Kidney tubule cell (primary cell): ENCODE data around the gene PRKAB1.

Source experiments
- DNase-seq: peaks from one replicate; pipeline ENCODE4 v3.0.0-alpha.2; 2018; ENCODE audit warnings: low spot score

Gene PRKAB1

GRCh38 chr12:119712721-119713120 is 44.8 kb downstream of the PRKAB1 start:
- DNase-seq, result no peak

DNA sequence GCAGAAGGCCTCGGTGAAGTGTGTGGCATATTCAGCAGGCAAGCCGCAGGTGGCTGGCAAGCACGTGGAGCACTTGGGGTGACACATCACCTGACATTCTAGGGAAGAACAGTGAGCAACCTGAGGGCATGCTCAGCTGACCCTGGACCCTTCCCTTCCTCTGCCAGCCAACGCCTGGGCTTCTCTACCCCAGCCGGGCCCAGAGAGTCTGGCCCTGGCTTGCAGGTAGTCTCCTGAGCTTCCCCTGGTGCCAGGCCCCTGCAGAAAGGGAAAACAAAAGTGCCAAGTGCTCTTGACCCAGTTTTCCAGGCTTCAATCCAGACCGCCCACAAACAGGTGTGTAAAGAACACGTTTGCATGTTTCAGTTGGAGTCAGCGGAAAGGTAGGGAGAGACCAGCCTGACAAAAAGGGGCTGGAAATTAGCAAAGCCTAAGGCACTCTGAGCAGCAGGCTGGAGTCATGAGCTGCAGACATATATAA is 45.7 kb downstream of the PRKAB1 start:
- peak; percentile 33 for DNase-seq

GRCh38 chr12:119714614-119715267 is 46.8 kb downstream of the PRKAB1 start:
- DNase-seq, result no peak

GRCh38 chr12:119715268-119715620 is 47.3 kb downstream of the PRKAB1 start:
- peak; percentile 73 for DNase-seq

DNA sequence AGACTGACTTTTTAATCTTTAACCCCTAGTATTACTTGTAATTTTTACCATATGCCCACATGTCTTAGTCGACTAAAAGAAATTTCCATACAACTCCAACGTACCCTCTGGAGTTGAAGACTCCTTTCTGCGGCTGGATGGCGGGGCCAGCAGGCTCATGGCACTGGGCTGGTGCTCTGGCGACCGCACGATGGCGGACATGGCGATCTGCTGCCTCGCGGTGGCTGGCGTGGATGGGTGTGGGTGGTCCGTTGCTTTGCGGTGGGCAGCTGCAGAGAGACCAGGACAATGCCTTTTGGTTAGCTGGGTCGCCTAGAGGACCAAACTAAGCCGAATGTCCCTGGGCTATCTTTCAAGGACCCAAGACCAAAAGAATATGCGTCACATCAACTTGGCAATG is 50.2 kb downstream of the PRKAB1 start:
- DNase-seq, result no peak

DNA sequence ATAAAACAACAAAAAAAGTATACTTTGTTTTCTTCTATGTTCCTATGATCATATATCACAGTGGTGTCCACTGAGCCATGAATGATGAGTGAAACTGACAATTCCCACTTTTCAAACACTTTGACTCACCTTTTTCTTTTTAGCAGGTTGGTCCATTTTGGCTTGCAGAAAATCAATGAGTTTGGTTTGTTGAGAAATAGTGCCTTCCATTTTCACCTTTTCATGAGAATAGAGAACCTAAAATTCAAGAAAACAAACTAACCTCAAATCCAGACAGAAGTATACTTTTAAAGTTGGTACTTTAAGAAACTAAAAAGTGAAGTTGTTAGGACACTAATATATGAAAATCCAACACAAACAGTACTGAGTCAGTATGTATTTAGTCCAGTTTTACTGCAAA is 52.4 kb downstream of the PRKAB1 start:
- no peak for DNase-seq

DNA sequence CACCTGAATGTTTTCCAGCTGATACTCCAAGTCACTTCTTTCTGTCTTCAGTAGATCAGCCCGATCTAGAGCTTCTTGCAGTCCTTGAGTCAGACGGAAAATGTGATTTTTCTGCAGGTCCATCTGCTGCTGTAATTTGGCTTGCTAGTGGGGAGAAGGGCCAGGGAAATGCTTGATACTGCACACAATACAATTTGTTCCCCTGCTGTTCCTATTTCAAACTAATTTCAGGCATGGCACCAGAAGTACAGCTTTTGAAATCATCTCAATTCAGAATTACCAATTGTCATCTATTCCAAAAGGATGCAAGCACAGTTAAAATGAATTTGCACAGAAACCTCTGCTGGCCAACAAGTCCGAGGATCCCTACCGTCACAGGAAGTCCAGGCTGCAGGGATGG is 53.4 kb downstream of the PRKAB1 start:
- no peak for DNase-seq

DNA sequence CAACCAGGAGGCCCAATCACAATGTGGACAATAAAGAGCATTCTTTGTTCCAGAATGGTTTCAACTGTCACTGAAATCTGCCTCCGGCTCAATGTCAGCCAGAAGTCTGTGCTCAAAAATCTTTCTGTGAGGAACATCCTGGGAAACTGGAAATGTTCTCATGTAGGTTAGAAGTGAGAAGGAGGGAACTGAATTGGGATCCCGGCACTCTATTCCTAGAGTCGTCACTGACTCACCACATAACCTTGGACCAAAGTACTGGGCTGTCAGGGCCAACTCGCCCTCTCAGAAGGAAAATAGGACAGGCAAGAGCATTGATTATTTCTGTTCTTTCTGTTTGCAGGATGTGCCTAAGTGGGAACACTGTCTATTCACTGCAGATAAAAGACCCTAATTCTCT is 57.6 kb downstream of the PRKAB1 start:
- DNase-seq, result no peak

DNA sequence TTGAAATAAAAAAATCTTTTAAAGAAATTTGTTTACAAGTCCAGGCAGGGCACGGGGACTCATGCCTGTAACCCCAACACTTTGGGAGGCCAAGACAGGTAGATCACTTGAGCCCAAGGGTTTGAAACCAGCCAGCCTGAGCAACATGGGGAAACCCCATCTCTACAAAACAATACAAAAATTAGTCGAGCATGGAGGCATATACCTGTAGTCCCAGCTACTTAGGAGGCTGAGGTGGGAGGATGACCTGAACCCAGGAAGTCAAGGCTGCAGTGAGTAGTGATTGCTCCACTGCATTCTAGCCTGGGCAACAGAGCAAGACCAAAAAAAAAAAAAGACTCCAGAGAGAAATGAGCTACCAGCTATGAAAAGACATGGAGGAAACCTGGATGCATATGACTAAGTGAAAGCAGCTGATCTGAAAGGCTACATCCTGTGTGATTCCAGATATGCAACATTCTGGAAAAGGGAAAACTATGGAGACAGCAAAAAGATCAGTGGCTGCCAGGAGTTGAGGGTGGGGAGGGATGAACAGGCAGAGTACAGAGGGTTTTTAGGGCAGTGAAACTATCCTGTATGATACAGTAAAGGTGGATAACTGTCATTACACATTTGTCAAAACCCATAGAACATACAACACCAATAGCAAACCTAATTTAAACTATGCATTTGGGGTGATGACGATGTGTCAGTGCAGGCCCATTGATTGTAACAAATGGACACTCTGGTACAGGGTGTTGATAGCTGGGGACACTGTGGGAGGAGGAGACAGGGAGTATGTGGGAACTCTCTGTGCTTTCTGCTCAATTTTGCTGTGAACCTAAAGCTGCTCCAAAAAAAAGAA is 59.9 kb downstream of the PRKAB1 start:
- peak; percentile 95 for DNase-seq

DNA sequence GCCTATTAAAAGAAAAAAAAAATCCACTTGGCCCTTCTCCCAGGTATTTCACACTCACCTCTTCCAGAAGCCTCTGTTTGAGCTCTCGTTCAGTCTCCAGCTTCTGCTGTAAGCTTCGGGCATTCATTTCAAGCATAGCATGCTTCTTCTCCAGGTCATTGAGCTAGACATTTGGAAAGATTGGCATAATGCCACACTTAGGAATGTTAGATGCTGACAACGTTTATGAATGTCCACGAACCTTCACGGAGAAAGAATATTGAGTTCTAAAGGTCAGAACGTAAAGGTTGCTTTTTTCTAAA is 60.5 kb downstream of the PRKAB1 start:
- DNase-seq, result peak; percentile 58

- DNase-seq, result no peak
Observed at GRCh38 chr12:119729871-119730270, 61.9 kb downstream of the PRKAB1 start.

- DNase-seq, result no peak
Observed at GRCh38 chr12:119730381-119730780, 62.4 kb downstream of the PRKAB1 start.
